GM21528 (cell line): ENCODE measurements around the gene IGDCC3.
A peak's percentile ranks its signal among the peaks of the same experiment; 100 is the strongest.

Experiments
- ATAC-seq: cut with Tn5 transposase; IDR thresholded peaks from one replicate; pipeline ENCODE4 v1.9.1; 2021; ENCODE audit warnings: mild to moderate bottlenecking, moderate library complexity; ENCODE audit not compliant: unreplicated experiment, low FRiP score

IGDCC3 gene

DNA sequence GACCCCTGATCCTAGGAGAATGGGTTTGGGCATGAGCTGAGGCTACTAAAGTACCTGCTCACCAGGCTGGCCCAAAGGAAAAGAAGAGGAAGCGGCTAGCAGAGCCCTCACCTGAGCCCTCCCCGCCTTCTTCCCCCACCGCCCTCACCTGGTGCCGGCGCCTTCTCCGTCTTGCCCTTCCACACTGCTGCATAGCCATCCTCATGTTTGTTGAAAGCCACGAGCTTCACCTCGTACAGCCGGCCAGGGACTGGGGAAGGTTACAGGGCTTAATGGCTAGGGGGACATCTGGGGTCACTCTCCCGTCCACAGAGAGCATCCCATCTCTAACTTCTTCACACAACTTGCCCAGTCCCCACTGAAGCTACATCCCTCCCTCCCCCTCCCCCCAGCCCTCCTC, 13.9 kb upstream of the IGDCC3 start:
- ATAC-seq, result no peak

DNA sequence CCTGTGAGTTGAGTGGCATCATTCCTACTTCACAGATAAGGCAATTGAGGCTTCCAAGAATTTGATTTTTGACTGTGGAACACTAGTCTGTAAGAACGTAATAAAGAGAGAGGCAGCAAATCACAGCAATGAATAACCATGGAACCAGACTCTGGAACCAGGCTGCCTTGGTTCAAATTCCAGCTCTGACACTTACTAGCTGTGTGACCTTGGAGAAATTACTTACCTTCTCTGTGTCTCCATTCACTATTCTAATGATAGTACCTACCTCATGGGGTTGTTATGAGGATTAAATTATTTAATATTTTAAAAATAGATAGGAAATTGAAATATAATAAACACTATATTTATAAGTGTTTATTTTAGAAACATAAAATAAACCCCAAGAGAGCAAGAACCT, 12.6 kb upstream of the IGDCC3 start:
- ATAC-seq, result no peak

- no peak for ATAC-seq
Measured at GRCh38 chr15:65389226-65389625, 11.4 kb upstream of the IGDCC3 start.

DNA sequence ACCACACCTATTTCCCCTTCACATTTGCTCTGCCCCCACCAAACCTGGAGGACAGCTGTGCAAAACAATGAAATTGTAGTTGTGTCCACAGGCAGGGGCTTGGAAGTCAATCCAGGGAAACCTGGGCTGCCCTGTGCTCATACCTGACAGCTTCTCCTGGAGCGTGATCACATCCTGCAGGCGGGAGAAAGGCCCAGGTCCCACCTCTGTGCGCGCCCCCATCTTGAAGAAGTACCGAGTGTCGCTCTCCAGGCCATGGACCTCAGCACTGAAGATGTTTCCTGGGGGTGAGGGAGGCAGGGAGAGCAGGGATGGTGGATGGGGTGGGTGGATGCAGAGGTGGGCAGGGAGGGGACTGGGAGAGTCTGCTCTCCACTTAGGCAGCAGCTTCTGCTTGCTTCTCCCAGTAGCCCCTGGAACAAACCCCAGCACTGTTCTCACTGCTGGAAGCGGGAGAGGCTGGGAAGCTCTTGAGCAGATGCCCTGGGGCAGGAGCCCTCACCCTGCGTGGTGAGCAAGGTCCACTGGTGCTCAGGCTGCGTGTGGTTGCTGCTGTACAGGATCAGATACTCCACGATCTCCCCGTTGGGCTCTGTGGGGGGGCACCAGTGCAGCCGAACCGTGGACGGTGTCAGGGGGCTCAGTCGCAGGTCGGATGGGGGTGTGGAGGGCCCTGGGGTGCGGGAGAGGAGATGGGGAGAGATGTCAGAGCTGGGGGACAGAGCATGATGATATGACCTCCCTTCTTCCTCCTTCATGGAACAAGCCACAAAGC, 10.7 kb upstream of the IGDCC3 start:
- ATAC-seq, result no peak

DNA sequence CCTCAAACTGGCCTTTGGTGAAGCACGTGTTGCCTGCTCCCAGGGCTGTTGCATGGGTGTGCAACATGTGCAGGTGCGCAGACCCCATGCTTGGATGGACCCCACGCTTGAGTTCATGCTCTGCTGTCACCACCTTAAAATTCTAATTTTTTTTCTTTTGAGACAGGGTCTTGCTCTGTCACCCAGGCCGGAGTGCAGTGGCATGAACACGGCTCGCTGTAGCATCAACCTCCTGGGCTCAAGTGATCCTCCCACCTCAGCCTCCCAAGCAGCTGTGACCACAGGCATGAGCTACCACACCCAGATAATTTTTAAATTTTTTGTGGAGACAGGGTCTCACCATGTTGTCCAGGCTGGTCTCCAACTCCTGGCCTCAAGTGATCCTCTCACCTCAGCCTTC, 9.1 kb upstream of the IGDCC3 start:
- ATAC-seq, result no peak

GRCh38 chr15:65386376-65386775, 8.6 kb upstream of the IGDCC3 start:
- ATAC-seq, result no peak

GRCh38 chr15:65385870-65386258, 8.1 kb upstream of the IGDCC3 start:
- no peak for ATAC-seq

- peak; percentile 63 for ATAC-seq
Measured at GRCh38 chr15:65384895-65385869, 7.4 kb upstream of the IGDCC3 start.

GRCh38 chr15:65384505-65384894, 6.7 kb upstream of the IGDCC3 start:
- no peak for ATAC-seq

DNA sequence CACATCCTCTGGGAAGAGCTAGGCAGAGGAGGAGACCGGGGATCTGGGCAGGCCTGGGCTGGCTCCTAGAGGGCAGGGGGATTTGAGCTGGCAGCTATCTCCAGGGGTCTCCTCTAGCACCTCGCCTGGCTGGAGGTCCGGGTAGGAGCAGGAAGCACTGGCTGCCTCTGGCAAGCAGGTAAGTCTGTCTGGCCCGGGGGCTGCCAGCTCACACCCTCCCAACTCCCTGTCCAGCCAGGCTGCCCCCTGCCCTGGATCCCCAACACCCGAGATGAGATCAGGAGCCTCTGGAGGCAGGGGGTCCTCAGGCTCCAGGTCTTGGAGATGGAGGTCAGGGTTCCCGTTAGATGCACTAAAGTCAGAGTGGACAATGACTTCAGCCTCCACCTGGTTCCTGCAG, 6.2 kb upstream of the IGDCC3 start:
- no peak for ATAC-seq

GRCh38 chr15:65383456-65383855, 5.7 kb upstream of the IGDCC3 start:
- no peak for ATAC-seq

DNA sequence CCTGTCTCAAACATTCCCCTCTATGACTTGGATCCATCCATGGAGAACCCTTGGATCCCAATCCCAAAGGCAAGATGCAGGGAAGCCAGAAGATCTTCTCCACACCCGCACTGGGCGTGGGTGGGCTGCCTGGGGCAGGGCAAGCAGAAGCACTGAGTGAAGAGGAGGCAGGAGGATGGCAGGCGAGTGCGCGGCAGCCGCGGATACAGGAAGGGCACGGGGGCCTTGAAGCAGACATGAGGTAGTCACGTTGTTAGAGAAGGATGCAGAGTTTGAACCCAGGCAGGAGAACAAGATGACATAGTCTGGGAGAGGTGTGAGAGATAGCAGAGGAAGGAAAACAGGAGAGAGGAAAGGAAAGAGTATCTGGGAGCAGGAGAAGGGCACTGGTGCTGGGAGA, 5.1 kb upstream of the IGDCC3 start:
- no peak for ATAC-seq

- ATAC-seq, result no peak
Measured at GRCh38 chr15:65382146-65382491, 4.3 kb upstream of the IGDCC3 start.

DNA sequence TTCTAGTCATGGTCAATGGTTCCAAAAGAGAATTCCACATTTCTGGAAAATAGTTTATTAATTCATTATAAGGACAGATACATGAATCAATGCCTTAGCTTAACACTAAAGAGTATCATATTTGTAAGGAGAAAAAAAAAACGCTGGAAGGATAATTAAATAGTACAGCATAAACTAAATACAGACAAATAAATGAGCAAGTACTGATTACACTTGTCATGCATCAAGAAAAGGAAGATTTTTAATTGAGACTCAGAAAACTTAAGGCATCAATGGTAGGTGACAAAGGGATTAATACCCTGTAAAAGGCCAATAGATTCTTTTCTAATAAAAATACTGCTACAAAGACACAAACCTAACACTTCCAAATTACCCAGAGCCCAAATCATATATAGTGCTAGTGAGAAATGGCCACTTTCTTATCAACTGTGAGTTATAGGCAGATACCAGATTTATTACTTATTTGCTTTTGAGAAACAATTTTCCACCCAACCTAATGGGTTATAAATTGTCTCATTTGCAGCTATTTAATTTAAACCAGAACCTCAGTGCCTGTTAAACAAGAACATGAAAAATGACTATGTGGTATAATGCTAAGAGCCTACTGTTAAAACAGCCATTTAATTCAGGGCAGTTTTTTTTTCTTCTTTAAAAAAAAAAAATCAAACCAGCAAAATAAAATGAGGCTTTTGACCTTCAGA, 3.8 kb upstream of the IGDCC3 start:
- ATAC-seq, result no peak

GRCh38 chr15:65379986-65380385, 2.2 kb upstream of the IGDCC3 start:
- no peak for ATAC-seq

DNA sequence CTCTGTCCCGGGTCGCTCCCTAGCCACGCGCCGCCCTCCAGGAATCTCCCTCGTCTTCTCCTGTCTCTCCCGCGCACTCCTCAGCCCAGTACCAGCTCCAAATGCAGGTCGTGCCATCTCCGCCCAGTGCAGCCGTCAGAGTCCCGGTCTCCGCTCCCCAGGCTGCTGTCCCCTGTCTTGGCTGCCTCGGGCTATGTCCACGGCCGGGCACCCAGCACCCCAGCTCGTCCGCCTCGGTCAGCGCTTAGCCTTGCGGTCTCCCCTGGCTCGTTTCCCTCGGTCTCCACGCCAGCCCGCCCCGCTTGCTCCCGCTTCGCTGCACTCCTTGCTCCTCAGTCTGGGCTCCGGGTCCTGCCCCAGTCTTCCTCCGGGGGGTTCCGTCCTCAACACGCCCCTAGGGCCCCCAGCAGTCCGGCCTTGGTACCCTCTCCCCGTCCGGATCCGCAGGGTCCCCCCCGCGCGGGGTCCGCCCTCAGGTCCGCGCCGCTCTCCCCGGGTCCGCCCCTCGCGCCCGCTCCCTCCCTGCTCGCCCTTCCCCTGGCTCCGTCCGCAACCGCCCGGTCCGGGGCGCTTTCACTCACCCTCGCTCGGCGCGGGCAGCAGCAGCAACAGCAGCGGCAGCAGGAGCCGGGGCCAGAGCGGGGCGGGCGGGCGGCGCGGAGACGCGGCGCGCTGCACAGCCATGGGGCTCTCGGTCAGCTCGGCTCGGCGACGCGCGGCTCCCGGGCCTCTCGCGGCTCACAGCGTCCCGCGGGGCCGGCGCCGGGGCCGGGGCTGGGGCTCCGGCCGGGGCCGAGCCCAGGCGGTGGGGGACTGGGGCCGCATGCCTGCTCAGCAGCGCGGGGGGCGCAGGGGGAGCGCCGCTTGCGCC, 462 bp downstream of the IGDCC3 start:
- ATAC-seq, result no peak

- no peak for ATAC-seq
Measured at GRCh38 chr15:65376767-65377104, 1.1 kb downstream of the IGDCC3 start.

GRCh38 chr15:65375871-65376607, 1.8 kb downstream of the IGDCC3 start:
- ATAC-seq, result no peak

DNA sequence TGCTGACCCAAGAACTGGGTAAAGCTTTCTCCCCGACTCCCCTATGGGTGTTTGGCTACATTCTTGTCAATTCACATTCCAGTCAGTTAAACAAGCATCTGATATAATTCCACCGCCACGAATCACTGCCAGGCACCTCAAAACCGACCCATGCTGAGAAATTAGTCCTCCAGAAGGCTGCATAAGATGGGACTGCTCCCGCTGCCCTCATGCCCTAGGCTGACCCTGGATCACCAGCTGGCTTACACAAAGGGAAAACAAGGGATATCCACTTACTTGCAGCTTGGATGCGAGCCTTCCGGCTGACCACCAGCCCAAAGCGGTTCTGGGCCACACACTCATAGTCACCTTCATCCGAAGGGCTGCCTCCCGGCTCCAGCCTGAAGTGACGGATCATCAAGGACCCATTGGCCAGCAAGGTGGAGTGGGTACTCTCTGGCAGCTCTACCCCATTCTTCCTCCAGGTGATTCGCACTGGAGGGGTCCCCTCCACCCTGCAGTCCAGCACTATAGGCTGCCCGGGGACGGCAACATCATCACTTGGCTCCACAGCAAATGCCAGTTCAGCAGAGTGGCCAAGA, 2.9 kb downstream of the IGDCC3 start:
- ATAC-seq, result no peak
